ENCODE results near the gene CRYBA2.

The CRYBA2 gene

DNA sequence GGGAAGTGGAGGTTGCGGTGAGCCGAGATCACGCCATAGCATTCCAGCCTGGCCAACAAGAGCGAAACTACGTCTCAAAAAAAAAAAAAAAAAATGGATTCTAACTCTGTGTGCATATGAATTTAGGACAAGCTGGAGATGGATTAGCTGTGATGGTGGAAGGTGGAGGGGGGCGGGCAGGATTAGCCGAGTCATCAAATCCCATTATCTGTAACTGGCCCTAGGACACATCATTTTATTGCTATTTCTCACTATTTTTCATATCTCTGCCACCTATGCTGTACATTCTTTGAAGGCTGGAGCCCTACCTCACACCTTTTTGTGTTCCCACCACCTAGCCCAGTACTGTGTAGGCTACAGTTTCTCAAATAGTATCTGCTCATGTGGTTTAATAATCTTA is 41.1 kb downstream of the CRYBA2 start:
- no peak for DNase-seq

DNA sequence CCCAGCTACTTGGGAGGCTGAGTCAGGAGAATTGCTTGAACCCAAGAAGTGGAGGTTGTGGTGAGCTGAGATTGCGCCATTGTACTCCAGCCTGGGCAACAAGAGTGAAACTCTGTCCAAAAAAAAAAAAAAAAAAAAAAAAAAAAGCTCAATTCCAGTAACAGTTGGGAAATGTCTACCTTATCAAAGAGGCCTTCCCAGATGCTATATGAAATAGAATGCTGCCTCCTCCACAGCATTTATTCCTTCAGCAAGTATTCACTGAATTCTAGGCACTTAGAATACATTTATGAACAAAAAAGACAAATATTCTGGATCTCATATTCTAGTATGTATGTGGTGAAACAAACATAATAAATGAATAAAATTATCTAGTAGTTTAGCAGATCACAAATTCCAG is 46.6 kb downstream of the CRYBA2 start:
- no peak for DNase-seq

DNA sequence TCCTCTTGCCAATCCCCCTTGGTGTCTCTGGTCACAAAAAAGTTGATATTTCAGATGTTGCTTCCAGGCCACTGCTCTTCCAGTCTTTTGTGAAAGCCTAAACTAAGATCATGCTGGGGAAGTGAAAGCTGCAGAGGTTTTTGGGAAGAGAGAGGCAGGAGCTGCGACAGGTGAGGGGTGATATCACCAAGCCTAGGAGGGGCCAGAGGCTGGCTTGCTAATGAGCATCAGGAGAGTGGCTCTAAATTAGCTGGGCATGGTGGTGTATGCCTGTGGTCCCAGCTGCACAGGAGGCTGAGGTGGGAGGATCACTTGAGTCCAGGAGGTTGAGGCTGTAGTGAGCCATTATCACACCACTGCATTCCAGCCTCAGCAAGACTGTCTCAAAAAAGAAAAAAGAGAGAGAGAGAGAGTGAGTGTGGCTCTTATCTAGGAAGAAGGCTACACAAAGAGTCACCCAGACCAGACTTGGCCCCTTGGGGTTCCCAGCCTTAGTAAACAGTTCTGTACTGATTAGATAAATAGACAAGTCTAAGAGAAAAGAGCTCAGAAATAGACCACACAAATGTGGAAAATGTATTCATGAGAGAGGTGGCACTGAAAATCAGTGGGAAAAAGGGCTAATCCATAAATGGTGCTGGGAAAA is 48.3 kb downstream of the CRYBA2 start:
- DNase-seq, result no peak
